GM12873 (cell line): Measurements from ENCODE around the gene GDPD3.

Source experiments
- TF ChIP-seq, protein P1 (sequence below): IDR thresholded peaks from 2 replicates; pipeline ENCODE4 v1.5.1; 2012; ENCODE audit warnings: low read depth, mild to moderate bottlenecking, moderate library complexity, low read length, control low read depth; ENCODE audit not compliant: insufficient read depth; ENCODE audit errors: missing control alignments

The GDPD3 gene

DNA sequence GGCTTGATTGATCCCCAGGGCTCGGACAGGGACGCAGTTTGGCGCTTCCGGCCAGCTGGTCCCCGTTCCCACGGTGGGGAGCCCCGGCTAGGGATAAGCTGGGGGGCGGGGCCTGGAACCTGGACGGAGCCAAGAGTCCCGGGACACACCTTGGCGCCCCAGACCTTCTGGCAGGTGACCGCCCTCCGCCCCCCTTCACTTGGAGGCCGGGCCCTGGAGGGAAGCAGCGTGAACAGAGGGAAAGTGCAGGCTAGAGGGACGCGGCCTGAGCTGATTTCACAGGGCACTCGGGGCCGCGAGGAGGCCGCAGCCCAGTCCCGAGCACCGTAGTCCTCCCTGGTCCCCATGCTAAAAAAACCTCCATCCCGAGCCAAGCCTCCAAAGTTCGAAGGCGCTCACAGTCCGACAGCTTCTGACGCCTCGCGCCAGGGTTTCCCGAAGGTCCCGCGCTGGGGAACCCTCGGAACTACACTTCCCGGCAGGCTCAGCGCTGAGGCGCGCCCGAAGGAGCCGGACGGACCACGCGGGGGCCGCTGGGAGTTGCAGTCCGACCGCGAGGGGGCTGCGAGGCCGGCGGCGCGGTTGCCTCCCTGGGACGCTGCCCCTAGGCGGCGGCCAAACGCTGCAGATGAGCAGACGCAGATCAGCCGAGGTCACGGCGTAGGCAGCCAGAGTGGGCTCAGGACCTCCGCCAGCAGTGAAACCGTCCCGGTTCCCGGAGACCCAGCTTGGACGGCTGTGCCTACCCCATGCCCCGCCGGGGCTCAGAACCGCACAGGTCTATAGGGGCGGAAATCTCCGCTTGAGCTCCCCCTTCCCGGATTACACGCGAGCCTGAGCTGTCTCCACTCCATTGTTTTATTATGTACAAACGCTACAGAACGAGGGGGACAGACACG lies 21.6 kb downstream of the GDPD3 start, which contains the start of gene TBX6:
Gene TBX6 (minus strand): TSS at position 451 of the 899 bp plus-strand sequence. CDS start 731 bp downstream, outside the sequence.
- TF ChIP-seq, protein P1, sequence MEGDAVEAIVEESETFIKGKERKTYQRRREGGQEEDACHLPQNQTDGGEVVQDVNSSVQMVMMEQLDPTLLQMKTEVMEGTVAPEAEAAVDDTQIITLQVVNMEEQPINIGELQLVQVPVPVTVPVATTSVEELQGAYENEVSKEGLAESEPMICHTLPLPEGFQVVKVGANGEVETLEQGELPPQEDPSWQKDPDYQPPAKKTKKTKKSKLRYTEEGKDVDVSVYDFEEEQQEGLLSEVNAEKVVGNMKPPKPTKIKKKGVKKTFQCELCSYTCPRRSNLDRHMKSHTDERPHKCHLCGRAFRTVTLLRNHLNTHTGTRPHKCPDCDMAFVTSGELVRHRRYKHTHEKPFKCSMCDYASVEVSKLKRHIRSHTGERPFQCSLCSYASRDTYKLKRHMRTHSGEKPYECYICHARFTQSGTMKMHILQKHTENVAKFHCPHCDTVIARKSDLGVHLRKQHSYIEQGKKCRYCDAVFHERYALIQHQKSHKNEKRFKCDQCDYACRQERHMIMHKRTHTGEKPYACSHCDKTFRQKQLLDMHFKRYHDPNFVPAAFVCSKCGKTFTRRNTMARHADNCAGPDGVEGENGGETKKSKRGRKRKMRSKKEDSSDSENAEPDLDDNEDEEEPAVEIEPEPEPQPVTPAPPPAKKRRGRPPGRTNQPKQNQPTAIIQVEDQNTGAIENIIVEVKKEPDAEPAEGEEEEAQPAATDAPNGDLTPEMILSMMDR, result peak; percentile 82

DNA sequence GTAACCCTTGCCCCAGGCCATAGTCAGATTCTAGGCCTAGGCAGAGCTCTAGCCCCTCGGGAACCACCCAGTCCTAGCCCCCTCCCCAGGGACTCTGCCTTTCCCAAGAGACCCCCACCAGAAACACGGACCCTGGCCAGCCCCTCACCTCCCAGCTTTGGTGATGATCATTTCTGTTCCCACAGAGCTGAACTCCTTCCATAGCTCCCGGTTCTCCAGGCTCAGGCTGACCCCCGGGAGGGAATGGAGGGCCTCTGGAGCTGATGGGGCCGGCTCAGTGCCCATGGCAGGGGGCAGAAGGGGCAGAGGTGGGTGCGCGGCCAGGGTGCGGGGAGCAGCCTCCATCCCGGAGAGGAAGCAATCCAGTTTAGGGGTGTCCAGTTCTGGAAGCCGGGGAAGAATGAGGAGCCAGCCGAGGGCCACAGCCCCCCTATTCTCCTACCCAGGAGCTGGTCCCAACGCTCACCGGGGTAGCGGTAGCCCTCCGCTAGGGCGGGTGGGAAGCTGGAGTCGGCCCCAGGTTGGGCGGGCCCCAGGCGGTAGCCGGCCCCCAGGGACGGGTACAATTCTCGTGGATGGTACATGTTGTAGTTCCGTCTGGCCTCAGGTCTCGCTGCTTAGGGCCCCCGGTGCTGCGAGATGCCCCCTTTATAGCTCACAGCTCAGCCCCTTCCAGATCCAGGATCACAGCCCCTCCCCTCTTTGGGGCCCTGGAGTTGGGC lies 22.6 kb downstream of the GDPD3 start:
- TF ChIP-seq, protein P1, result no peak

DNA sequence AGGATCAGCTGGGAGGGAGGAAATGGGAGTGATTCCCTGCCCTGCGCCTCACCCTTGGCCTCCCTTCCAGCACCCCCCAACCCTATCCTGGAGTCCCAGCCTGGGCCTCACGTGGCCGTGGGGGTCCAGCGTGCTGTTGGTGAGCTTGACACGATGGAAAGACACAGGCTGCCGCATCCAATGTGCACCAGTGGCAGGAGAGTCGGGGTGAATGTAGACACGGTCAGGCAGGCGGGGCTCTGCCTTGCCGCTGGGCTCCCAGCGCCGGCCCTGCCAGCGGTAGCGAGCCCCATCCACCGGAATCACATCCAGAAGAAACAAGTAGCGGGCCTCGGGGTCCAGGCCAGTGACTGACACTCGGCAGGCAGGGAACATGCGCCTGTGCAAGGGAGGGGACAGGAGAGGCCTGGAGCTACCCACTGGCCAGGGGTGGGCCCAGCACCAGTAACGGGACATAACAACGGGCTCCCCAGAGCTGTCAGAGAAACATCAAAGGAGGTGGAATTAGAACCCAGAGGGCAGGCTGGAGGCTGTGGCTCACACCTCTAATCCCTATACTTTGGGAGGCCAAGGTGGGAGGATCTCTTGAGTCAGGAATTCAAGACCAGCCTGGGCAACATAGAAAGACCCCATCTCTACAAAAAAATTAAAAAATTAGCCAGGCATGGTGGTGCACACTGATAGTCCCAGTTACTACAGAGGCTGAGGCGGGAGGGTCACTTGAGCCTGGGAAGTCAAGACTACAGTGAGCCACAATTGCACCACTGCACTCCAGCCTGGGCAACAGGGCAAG lies 24.3 kb downstream of the GDPD3 start:
- TF ChIP-seq, protein P1, result no peak

DNA sequence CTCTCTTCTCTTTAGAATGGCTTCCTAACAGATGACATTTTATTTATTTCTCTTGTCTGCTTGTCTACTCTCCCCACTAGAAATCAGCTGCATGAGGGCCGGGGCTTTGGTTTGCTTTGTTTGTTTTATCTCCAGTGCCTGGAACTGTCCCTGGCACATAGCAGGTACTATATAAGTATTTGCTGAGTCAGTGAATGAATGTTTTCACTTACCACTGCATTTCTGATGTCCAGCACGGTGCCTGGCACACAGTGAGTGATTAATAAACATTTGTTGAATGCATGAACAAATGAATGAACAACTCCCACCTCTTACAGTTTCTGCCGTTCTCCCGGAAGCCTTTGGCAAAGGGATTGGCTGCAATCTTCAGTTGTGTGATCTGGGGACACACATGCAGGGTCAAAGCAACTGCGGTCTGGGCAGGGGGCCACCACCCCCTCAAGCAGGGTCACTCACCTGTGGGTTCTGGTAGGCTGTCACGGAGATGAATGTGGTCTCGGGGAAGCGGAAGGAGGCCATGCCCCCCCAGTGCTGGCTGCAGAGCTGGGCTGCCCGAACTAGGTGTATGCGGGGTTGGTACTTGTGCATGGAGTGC lies 25.0 kb downstream of the GDPD3 start:
- TF ChIP-seq, protein P1, result no peak

DNA sequence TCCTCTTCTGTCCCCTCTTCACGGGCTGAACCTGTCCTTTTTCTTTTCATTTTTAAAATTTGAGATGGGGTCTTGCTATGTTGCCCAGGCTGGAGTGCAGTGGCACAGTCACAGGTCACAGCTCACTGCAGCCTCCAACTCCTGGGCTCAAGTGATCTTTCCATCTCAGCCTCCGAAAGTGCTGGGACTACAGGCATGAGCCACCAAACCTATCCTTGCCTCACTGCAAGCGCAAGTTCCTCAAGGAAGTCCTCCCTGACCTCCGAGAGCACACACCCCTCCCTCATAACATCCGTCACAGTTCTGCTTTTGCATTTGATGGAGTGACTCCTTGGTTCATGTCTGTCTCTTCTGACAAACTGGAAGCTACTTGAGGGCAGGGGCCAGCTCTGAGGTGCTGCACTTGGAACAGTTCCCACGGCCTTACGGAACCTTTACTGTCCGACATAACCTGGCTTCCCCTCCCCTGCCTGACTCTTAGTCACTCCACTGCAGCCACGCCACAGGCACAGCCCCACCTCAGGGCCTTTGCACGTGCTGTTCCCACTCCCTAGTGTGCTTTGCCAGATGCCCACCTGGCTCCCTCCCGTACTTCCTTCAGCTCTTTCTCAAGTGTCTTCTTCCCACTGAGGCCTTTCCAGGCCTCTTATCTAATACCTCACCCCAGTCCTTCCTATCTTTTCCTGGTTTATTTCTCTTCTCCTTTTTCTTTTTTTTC lies 26.0 kb downstream of the GDPD3 start:
- TF ChIP-seq, protein P1, result no peak

DNA sequence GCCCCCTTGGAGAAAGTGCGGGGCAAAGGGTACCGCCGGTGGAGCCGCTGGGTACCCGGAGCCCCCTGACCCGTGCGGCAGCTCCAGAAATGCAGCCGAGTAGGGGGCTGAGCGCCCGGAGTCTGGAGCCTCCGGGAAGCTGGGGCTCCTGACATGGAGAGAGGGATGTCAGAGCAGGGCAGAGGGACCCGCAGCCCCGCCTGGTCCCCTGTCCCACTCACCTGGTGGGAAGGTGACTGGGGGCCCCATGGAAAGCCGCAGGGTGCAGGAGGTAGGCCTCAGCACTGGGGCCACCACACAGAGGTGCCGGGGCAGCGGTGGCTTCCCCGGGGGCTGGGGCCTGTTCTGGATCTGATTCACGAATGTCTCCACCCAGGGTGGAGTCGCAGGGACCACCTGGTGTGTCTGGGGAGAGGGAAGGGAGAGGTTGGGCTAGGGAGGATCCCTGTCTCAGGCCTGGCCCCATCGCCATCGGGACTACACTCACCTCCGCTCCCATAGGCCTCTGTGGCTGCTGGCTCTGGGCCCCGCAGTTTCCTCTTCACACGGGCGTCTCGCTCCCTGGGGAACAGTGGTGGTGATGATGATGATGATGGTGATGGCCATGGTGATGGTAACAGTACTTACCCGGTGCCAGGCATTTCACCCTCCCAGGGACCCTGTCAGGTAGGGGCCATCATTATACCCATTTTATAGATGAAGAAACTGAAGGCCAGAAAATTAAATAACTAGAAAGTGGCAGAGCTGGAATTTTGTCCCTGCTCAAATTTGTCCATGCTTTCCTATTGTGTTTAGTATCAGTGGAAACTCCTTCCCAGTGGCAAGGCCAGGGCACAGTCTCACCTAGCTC lies 26.8 kb downstream of the GDPD3 start:
- TF ChIP-seq, protein P1, result no peak
